ENCODE results near the gene DNAH8.
"Not testable (repeated sequence)": the region's sequence is repeated elsewhere in the genome, so short reads cannot be mapped to it uniquely, and the experiment has no call there.

The DNAH8 gene

GRCh38 chr6:38794682-38795081, 79.6 kb downstream of the DNAH8 start:
- no peak for DNase-seq (ENCODE audit: low read depth, low spot score)

- DNase-seq (ENCODE audit: low read depth, low spot score): no peak
Observed at GRCh38 chr6:38796006-38796405, 80.9 kb downstream of the DNAH8 start.

- DNase-seq (ENCODE audit: low read depth, low spot score): not testable (repeated sequence)
Observed at GRCh38 chr6:38796437-38796836, 81.3 kb downstream of the DNAH8 start.

- DNase-seq (ENCODE audit: low read depth, low spot score): no peak
Observed at GRCh38 chr6:38796850-38797249, 81.7 kb downstream of the DNAH8 start.

GRCh38 chr6:38797391-38797790, 82.3 kb downstream of the DNAH8 start:
- DNase-seq (ENCODE audit: low read depth, low spot score): no peak

- no peak for DNase-seq (ENCODE audit: low read depth, low spot score)
Observed at GRCh38 chr6:38799529-38800184, 84.5 kb downstream of the DNAH8 start.

- no peak for DNase-seq (ENCODE audit: low read depth, low spot score)
Observed at GRCh38 chr6:38801305-38801704, 86.2 kb downstream of the DNAH8 start.

GRCh38 chr6:38802497-38802896, 87.4 kb downstream of the DNAH8 start:
- no peak for DNase-seq (ENCODE audit: low read depth, low spot score)

GRCh38 chr6:38803129-38803528, 88.0 kb downstream of the DNAH8 start:
- DNase-seq (ENCODE audit: low read depth, low spot score): no peak

- DNase-seq (ENCODE audit: low read depth, low spot score): no peak
Observed at GRCh38 chr6:38804358-38804757, 89.2 kb downstream of the DNAH8 start.

GRCh38 chr6:38805127-38805655, 90.1 kb downstream of the DNAH8 start:
- no peak for DNase-seq (ENCODE audit: low read depth, low spot score)

- no peak for DNase-seq (ENCODE audit: low read depth, low spot score)
Observed at GRCh38 chr6:38805692-38806091, 90.6 kb downstream of the DNAH8 start.

- DNase-seq (ENCODE audit: low read depth, low spot score): no peak
Observed at GRCh38 chr6:38806271-38806670, 91.2 kb downstream of the DNAH8 start.

- no peak for DNase-seq (ENCODE audit: low read depth, low spot score)
Observed at GRCh38 chr6:38806833-38807232, 91.7 kb downstream of the DNAH8 start.

GRCh38 chr6:38808039-38808438, 92.9 kb downstream of the DNAH8 start:
- DNase-seq (ENCODE audit: low read depth, low spot score): no peak

GRCh38 chr6:38813041-38813823, 98.1 kb downstream of the DNAH8 start:
- no peak for DNase-seq (ENCODE audit: low read depth, low spot score)

- no peak for DNase-seq (ENCODE audit: low read depth, low spot score)
Observed at GRCh38 chr6:38814761-38815160, 99.7 kb downstream of the DNAH8 start.

GRCh38 chr6:38815250-38815649, 100.1 kb downstream of the DNAH8 start:
- DNase-seq (ENCODE audit: low read depth, low spot score): no peak

- DNase-seq (ENCODE audit: low read depth, low spot score): no peak
Observed at GRCh38 chr6:38818691-38819090, 103.6 kb downstream of the DNAH8 start.

- no peak for DNase-seq (ENCODE audit: low read depth, low spot score)
Observed at GRCh38 chr6:38822963-38823362, 107.9 kb downstream of the DNAH8 start.

GRCh38 chr6:38824243-38824894, 109.3 kb downstream of the DNAH8 start:
- no peak for DNase-seq (ENCODE audit: low read depth, low spot score)

- DNase-seq (ENCODE audit: low read depth, low spot score): no peak
Observed at GRCh38 chr6:38827024-38827423, 111.9 kb downstream of the DNAH8 start.

GRCh38 chr6:38831865-38832264, 116.8 kb downstream of the DNAH8 start:
- DNase-seq (ENCODE audit: low read depth, low spot score): no peak
